Activated T-helper 17 cell treated with anti-CD3 and anti-CD28 coated beads, Interleukin-2, amount 50 U/mL, for 72 hours (primary cell): ENCODE measurements around the gene GK2. TPM values are rescaled to one million over a fixed set of nuclear protein-coding genes. Genes with fewer than 3 reads are reported as not detected.

Experiments
- ATAC-seq: fragments of 150-1000 bp; cut with Tn5 transposase; replicated peaks from 2 replicates; pipeline ENCODE4 v1.10.0; 2021; ENCODE audit warnings: mild to moderate bottlenecking, moderate library complexity
- H3K27ac Mint-ChIP-seq: one replicate; pipeline ENCODE4 v1.8.0; 2022; ENCODE audit warnings: mixed read lengths
- H3K27me3 Mint-ChIP-seq: one replicate; pipeline ENCODE4 v1.8.0; 2022; ENCODE audit warnings: mixed read lengths
- H3K36me3 Mint-ChIP-seq: one replicate; pipeline ENCODE4 v1.8.0; 2022; ENCODE audit warnings: low read depth, mild to moderate bottlenecking, mixed read lengths
- H3K4me1 Mint-ChIP-seq: one replicate; pipeline ENCODE4 v1.8.0; 2022; ENCODE audit warnings: mixed read lengths
- H3K4me3 Mint-ChIP-seq: one replicate; pipeline ENCODE4 v1.8.0; 2022; ENCODE audit warnings: mild to moderate bottlenecking, mixed read lengths
- H3K9me3 Mint-ChIP-seq: one replicate; pipeline ENCODE4 v1.8.0; 2022; ENCODE audit warnings: mixed read lengths
- total RNA-seq, 2 donors: library from RNA; stranded (reverse); gene quantifications; one replicate each; pipeline ENCODE4 v1.2.3, GENCODE V29; 2022

Gene GK2
- total RNA-seq, 2 donors from 2014 or later: not detected

GRCh38 chr4:79404666-79405065, 3.4 kb downstream of the GK2 start:
- Mint-ChIP-seq H3K27me3 (no peaks in the 10 kb centered on the region), H3K4me3 (no peak overlapping the region), H3K36me3 (no peaks in the 10 kb centered on the region), H3K4me1 (no peaks in the 10 kb centered on the region), H3K27ac (no peak overlapping the region), H3K9me3 (peaks cover 6% of the 10 kb centered on the region)
- no peak for ATAC-seq

DNA sequence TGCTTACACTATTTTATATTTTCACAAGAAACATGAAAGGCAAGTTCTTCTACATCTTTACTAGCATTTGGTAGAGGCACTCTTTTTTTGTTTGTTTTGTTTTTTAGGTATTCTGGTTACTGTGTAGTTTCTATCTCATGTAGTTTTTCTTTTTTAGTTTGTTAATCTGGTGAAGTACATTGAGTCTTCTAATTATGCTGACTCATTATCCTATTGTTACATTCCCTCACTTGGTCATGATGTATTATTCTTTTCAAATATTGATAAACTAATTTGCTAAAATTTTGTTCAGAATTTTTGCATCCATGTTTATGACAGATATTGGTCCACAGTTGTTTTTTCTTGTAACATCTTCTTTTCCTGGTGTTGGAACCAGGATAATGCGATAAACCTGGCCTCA, 4.7 kb downstream of the GK2 start:
- ATAC-seq: no peak
- H3K9me3 Mint-ChIP-seq: peaks cover under 1% of the 10 kb centered on the region
- H3K27me3 Mint-ChIP-seq: no peaks in the 10 kb centered on the region
- H3K4me3 Mint-ChIP-seq: no peak overlapping the region
- no peaks in the 10 kb centered on the region for H3K36me3 Mint-ChIP-seq
- H3K4me1 Mint-ChIP-seq: no peaks in the 10 kb centered on the region
- H3K27ac Mint-ChIP-seq: no peak overlapping the region

- Mint-ChIP-seq H3K9me3 (no peaks in the 10 kb centered on the region), H3K4me3 (no peak overlapping the region), H3K27ac (no peak overlapping the region), H3K27me3 (peaks cover 3% of the 10 kb centered on the region), H3K4me1 (no peaks in the 10 kb centered on the region), H3K36me3 (no peaks in the 10 kb centered on the region)
- no peak for ATAC-seq
Observed at GRCh38 chr4:79402332-79402851, 5.6 kb downstream of the GK2 start.

- ATAC-seq: no peak
- no peak overlapping the region for H3K4me3 Mint-ChIP-seq
- peaks cover 3% of the 10 kb centered on the region for H3K27me3 Mint-ChIP-seq
- no peaks in the 10 kb centered on the region for H3K36me3 Mint-ChIP-seq
- H3K9me3 Mint-ChIP-seq: no peaks in the 10 kb centered on the region
- H3K4me1 Mint-ChIP-seq: no peaks in the 10 kb centered on the region
- H3K27ac Mint-ChIP-seq: no peak overlapping the region
Observed at GRCh38 chr4:79399076-79399475, 9.0 kb downstream of the GK2 start.

- peaks cover 3% of the 10 kb centered on the region for H3K27me3 Mint-ChIP-seq
- H3K4me1 Mint-ChIP-seq: no peaks in the 10 kb centered on the region
- no peak for ATAC-seq
- no peaks in the 10 kb centered on the region for H3K9me3 Mint-ChIP-seq
- H3K27ac Mint-ChIP-seq: no peak overlapping the region
- no peak overlapping the region for H3K4me3 Mint-ChIP-seq
- H3K36me3 Mint-ChIP-seq: no peaks in the 10 kb centered on the region
Observed at GRCh38 chr4:79397951-79398350, 10.1 kb downstream of the GK2 start.

DNA sequence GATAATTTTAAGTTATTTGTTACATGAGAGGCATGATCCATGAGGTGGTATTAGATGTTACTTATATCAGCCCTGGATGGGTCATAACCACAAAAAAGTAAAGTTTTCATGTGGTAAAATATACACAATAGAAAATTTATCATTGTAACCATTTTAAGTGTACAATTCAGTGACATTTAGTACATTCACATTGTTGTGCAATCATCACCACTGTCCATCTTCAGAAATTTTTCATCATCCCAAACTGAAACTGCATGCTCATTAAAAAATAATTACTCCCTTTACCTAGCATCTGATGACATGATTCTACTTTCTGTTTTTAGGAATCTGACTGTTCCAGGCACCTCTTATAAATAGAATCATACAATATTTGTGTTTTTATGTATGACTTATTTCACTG, 11.2 kb downstream of the GK2 start:
- Mint-ChIP-seq H3K27me3 (peaks cover 3% of the 10 kb centered on the region), H3K4me1 (no peaks in the 10 kb centered on the region), H3K36me3 (no peaks in the 10 kb centered on the region), H3K27ac (no peak overlapping the region), H3K4me3 (no peak overlapping the region), H3K9me3 (no peaks in the 10 kb centered on the region)
- ATAC-seq: no peak

DNA sequence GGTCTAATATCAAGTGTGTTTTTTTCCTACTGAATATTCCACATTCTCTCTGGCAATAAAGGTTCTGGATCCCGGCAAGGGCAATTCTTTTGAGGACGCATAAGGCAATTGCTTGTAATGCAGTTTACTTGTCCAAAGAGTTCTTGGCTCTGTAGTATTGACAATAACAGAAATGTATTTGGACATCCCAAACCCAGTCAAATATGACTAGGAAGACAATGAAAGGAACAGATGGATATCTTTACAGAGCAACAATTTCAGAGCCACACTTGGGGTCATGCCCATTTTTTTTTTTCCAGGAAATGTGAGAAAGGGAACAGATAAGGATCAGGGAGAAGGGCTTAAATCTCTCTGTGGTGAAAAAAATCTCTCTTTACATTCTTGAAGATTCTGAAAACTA, 12.2 kb downstream of the GK2 start:
- peaks cover 3% of the 10 kb centered on the region for H3K27me3 Mint-ChIP-seq
- H3K4me3 Mint-ChIP-seq: no peak overlapping the region
- ATAC-seq: no peak
- no peaks in the 10 kb centered on the region for H3K4me1 Mint-ChIP-seq
- no peaks in the 10 kb centered on the region for H3K36me3 Mint-ChIP-seq
- no peaks in the 10 kb centered on the region for H3K9me3 Mint-ChIP-seq
- H3K27ac Mint-ChIP-seq: no peak overlapping the region

DNA sequence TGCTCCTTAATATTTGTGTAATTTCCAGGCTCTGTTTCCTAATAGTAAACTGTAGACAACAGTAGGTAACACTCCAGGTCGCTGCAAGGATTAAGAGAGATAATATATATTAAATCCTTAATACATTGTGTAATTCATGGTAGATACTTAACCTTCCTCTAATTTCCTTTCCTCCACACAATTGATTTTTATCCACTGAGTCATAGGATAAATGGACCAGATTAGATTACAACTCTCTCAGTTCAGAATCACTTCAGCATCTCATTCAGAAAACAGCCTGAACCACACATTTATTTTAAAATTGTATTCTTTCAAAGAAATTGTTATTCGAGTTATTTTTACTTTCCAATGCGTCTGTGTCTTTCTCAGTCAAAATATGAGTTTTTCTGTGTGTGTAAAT, 17.1 kb downstream of the GK2 start:
- no peaks in the 10 kb centered on the region for H3K27me3 Mint-ChIP-seq
- H3K9me3 Mint-ChIP-seq: no peaks in the 10 kb centered on the region

DNA sequence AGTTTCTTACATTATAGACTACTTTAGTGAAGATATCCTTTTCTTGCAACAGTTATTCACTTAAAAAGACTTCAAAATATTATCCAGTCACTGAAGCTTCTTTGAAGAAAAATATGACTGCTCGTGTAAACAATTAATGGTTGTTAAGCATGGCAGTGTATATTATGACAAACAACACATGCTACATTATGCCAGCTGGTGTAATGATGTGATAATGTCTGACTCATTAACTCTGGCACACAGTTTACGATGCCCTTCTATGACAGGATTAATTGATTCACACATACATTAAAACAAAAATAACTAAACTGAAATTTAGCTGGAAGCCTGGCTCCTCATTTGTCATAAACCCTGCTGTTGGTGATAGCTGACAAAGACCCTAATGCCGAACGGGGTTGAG, 22.4 kb downstream of the GK2 start:
- no peaks in the 10 kb centered on the region for H3K36me3 Mint-ChIP-seq
- no peaks in the 10 kb centered on the region for H3K27me3 Mint-ChIP-seq
- ATAC-seq: no peak
- no peak overlapping the region for H3K4me3 Mint-ChIP-seq
- no peaks in the 10 kb centered on the region for H3K4me1 Mint-ChIP-seq
- H3K9me3 Mint-ChIP-seq: no peaks in the 10 kb centered on the region
- no peak overlapping the region for H3K27ac Mint-ChIP-seq

More for the DNA sequence above, 17.1 kb downstream of the GK2 start:
- Mint-ChIP-seq H3K4me1 (no peaks in the 10 kb centered on the region), H3K36me3 (no peaks in the 10 kb centered on the region), H3K27ac (no peak overlapping the region), H3K4me3 (no peak overlapping the region)
- ATAC-seq: no peak

- H3K4me3 Mint-ChIP-seq: no peak overlapping the region
- ATAC-seq: no peak
- no peaks in the 10 kb centered on the region for H3K36me3 Mint-ChIP-seq
- H3K27me3 Mint-ChIP-seq: peaks cover 13% of the 10 kb centered on the region
- H3K9me3 Mint-ChIP-seq: no peaks in the 10 kb centered on the region
- no peak overlapping the region for H3K27ac Mint-ChIP-seq
- H3K4me1 Mint-ChIP-seq: no peaks in the 10 kb centered on the region
Observed at GRCh38 chr4:79381161-79381560, 26.9 kb downstream of the GK2 start.

- H3K27me3 Mint-ChIP-seq: no peaks in the 10 kb centered on the region
Observed at GRCh38 chr4:79370026-79370425, 38.0 kb downstream of the GK2 start.

DNA sequence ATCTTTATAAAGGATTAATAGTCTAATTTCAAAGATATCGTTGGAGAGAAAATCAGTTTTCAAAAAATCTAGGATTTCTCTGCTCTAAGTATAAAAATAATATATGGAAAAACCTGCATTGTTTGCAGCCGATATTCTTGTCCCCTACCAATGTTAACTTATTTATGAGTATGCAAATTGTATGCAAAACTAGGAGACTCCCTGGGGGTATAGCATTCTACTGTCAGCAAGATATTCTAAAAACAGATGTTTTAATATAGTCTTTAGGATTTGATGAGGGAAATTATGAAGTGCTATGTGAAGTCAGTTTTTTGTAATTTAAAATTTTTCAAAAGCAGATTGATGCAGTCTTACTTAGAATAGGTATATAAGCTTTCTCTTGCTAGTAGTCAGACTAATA, 40.9 kb downstream of the GK2 start:
- Mint-ChIP-seq H3K4me1 (no peaks in the 10 kb centered on the region), H3K4me3 (no peak overlapping the region), H3K9me3 (no peaks in the 10 kb centered on the region), H3K27me3 (no peaks in the 10 kb centered on the region), H3K27ac (no peak overlapping the region), H3K36me3 (no peaks in the 10 kb centered on the region)
- ATAC-seq: no peak

More at GRCh38 chr4:79370026-79370425, 38.0 kb downstream of the GK2 start:
- Mint-ChIP-seq H3K9me3 (no peaks in the 10 kb centered on the region), H3K36me3 (no peaks in the 10 kb centered on the region), H3K4me1 (no peaks in the 10 kb centered on the region), H3K27ac (no peak overlapping the region), H3K4me3 (no peak overlapping the region)
- ATAC-seq: no peak

GRCh38 chr4:79366422-79366821, 41.6 kb downstream of the GK2 start:
- ATAC-seq: no peak
- Mint-ChIP-seq H3K27ac (no peak overlapping the region), H3K36me3 (no peaks in the 10 kb centered on the region), H3K4me3 (no peak overlapping the region), H3K9me3 (no peaks in the 10 kb centered on the region), H3K27me3 (no peaks in the 10 kb centered on the region), H3K4me1 (no peaks in the 10 kb centered on the region)

- H3K4me1 Mint-ChIP-seq: no peaks in the 10 kb centered on the region
- H3K27ac Mint-ChIP-seq: no peak overlapping the region
- no peaks in the 10 kb centered on the region for H3K9me3 Mint-ChIP-seq
- no peak for ATAC-seq
- H3K4me3 Mint-ChIP-seq: no peak overlapping the region
- H3K27me3 Mint-ChIP-seq: no peaks in the 10 kb centered on the region
- H3K36me3 Mint-ChIP-seq: no peaks in the 10 kb centered on the region
Observed at GRCh38 chr4:79364061-79364460, 44.0 kb downstream of the GK2 start.

- Mint-ChIP-seq H3K4me3 (no peak overlapping the region), H3K27ac (no peak overlapping the region), H3K36me3 (no peaks in the 10 kb centered on the region), H3K4me1 (no peaks in the 10 kb centered on the region), H3K9me3 (no peaks in the 10 kb centered on the region), H3K27me3 (no peaks in the 10 kb centered on the region)
- no peak for ATAC-seq
Observed at GRCh38 chr4:79362626-79363025, 45.4 kb downstream of the GK2 start.

DNA sequence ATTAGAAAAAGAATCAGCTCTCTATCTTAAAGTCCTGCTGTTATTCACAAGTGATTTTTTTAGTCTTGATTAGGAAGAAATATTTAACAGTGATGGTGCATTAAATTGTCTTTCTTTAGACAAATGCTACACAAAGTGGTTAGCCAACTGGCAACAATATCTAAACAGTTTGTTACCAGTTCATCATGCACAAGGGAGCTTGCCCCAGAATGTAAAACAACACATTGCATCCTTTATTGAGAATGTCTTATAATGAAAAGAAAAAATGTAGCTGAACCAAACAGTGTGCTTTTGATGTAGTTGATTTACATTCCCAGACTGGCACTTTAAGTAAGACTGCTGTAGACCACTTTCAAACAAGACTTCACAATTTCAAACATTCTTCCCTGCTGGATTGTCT, 48.0 kb downstream of the GK2 start:
- Mint-ChIP-seq H3K36me3 (no peaks in the 10 kb centered on the region), H3K4me1 (no peaks in the 10 kb centered on the region), H3K27me3 (no peaks in the 10 kb centered on the region), H3K4me3 (no peak overlapping the region), H3K9me3 (no peaks in the 10 kb centered on the region), H3K27ac (no peak overlapping the region)
- ATAC-seq: no peak
